CD4-positive, alpha-beta T cell treated with Interleukin-12 subunit alpha and Interleukin-12 subunit beta, for 1 hour (primary cell): ENCODE measurements around the gene CCDC197.
A peak's percentile ranks its signal among the peaks of the same experiment; 100 is the strongest.

Experiments used
- DNase-seq: peaks from one replicate; pipeline ENCODE4 v3.0.0-alpha.2; 2020

Gene CCDC197

GRCh38 chr14:94001501-94002396, 4.6 kb downstream of the CCDC197 start:
- DNase-seq = peak; percentile 67

GRCh38 chr14:94003397-94003796, 6.3 kb downstream of the CCDC197 start:
- no peak for DNase-seq

GRCh38 chr14:94004015-94004414, 6.9 kb downstream of the CCDC197 start:
- DNase-seq = no peak

DNA sequence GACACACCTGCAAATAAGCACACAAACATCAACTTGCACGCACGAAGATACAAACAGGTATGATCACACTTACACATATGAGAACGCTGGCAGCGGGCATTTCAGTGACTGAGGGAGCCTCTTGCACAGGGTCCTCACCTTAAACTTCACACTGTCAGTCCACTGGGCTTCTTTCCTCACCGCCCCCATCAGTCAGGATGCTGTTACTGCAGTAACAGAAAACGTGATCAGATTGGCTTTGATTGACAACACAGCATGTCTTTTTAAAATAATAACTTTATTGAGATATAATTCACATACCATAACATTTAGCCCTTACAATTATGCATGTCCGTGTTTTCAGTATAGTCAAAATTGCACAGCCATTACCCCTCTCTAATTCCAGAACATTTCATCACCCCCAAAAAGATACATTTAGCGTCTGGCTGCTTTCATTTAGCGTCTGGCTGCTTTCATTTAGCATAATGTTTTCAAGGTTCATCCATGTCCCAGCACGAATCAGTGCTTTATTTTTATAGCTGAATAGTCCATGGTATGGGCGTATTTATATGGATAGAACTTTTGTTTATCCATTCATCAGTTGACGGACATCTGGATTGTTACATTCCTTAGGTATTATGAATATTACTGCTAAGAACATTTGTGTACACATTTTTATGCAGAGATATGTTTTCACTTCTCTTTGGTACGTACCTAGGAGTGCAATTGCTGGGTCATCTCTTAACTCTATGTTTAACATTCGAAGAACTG, 8.4 kb downstream of the CCDC197 start:
- peak; percentile 25 for DNase-seq

GRCh38 chr14:94008234-94008633, 11.1 kb downstream of the CCDC197 start:
- DNase-seq = peak; percentile 18

- DNase-seq = no peak
Observed at GRCh38 chr14:94009767-94010166, 12.7 kb downstream of the CCDC197 start.

DNA sequence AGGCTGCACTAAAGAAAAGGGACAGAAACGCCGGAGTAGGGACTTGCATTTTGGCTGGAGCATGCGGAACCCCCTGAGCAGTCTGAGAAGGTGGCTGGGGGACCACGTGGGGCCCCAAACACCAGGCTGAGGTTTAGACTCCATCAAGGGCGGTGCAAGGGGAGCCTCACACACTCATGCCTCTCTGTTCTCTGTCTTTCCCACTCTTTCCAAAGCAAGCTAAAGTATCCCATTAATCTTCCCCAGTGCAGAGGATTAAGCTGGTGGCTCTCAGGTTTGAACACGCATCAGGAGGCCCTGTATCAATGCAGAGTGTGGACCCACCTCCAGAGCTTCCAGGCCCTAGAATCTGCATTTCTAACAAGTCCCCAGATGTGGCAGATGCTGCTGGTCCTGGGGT, 13.5 kb downstream of the CCDC197 start:
- no peak for DNase-seq

GRCh38 chr14:94011795-94012194, 14.7 kb downstream of the CCDC197 start:
- DNase-seq = peak; percentile 56

GRCh38 chr14:94014382-94014781, 17.3 kb downstream of the CCDC197 start:
- no peak for DNase-seq

DNA sequence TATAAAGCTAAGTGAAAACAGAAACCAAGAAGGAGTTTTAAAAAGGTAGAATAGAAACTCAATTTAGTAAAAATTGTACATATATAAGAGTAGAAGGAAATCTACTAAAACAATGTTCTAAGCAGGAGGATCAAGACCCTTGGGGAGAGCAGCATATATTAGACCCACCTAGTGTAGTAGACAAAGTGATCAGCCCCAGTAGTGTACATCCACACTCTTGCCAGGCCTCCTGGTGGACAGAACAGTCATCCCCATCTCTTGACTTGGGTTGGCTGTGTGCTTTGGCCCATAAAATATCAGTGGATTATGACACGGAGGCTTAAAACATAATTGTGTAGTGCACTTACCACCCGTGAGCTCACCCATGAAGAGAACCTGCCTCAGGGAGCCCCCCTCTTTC, 18.1 kb downstream of the CCDC197 start:
- no peak for DNase-seq

DNA sequence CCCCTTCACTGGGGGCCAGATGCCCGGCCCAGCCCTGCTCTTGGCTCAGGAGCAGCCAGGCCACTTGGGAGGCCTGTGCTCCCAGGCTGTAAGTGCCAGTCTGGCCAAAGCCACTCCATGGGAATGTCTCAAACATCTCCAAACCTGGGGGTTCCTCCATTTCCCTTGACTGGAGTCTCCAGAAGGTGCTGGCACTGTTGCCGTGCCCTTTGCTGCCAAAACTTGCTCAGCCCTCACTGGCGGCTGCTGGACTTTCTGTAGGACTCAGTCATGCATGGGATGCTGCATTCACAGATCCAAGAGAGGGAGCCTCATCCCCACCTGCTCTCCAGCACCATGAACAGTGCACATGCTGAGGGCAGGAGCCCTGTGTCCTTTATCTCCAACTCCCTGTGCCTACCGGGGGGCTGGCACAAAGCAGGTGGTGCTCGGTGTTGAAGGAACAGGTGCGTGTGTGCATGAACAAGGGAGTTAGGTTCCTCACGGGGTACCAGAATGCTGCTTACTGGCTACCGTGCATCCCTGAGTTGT, 19.4 kb downstream of the CCDC197 start:
- DNase-seq = no peak

DNA sequence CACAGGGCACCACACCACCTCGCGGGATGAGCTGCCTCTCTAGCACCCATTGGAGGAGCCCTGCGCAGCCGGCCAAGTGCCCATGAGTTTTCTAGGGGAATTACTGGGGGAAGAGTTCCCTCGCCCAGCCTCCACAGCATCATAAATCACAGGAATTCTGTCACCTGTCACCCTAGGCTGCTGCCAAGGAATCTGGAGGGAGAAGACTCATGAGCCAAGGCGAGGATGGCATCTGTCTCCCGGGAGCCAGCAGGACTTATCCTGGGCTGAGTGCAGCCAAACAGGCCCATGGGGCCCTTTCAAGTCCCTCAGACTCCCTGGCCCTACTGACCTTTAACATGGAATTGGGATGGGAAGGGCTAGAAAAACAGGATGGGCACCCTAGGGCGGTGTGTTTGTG, 21.2 kb downstream of the CCDC197 start:
- no peak for DNase-seq

DNA sequence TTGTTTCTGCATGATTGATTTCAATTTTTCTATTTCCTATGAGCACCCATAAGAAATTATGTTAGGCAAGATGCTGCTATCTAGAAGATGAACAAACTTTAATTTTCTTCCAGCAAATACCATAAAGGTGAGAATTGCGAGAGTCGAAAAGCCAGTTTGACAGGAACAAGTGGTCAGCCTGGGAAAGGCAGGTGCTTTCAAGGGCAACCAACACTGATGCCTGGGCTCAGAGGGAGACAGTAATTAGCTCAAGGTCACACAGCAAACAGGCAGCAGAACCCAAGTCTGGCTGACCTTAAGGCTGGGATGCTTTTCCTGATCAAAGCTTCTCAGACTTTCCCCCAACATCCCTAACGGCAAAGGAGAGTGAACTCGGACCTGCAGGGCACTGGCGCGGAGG, 22.2 kb downstream of the CCDC197 start:
- no peak for DNase-seq

DNA sequence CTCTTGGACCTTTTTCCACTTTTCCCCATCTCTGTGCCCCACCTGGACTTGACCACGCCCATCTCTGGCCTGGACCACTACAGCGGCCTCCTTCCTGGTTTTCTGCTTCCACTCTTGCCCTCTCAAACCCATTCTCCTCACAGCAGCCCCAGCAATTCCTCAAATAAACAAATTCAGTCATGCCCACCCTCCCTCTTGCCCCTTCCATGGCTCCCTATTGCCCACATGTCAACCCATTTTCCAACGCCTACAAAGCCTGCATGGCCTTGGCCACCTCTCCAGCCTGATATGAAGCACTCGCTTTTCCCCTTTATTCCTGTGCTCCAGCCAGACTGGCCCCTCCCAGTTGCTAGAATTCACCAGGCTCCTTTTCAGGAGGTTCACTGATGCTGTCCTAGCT, 23.2 kb downstream of the CCDC197 start:
- no peak for DNase-seq

- DNase-seq = no peak
Observed at GRCh38 chr14:94021001-94021400, 23.9 kb downstream of the CCDC197 start.

- DNase-seq = no peak
Observed at GRCh38 chr14:94021416-94022157, 24.5 kb downstream of the CCDC197 start.

- DNase-seq = no peak
Observed at GRCh38 chr14:94022532-94023411, 25.7 kb downstream of the CCDC197 start.

DNA sequence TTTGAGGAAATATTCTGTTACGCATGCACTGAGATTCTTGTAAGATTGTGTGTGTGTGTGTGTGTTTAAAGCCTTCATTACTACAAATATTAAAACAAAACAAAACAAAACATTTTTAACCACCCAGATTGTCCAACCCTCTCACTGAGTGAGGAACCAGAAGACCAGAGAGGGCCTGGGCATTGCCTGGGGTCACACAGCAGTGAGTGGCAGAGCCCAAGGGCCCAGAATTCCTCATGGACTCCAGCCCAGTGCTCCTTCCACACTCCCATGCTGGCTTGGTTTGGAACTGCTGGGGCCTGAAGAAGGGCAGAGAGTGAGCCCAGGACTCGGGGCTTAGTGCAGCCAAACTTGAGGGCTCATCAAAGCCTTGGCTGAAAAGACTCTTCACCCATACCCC, 27.4 kb downstream of the CCDC197 start:
- no peak for DNase-seq

- DNase-seq = no peak
Observed at GRCh38 chr14:94025720-94026119, 28.6 kb downstream of the CCDC197 start.

GRCh38 chr14:94026173-94026888, 29.2 kb downstream of the CCDC197 start, which contains the start of gene OTUB2:
Gene OTUB2, plus strand, starts transcription at chr14:94026340. Its CDS starts 198 bp downstream, at chr14:94026538.
- peak; percentile 98 for DNase-seq

DNA sequence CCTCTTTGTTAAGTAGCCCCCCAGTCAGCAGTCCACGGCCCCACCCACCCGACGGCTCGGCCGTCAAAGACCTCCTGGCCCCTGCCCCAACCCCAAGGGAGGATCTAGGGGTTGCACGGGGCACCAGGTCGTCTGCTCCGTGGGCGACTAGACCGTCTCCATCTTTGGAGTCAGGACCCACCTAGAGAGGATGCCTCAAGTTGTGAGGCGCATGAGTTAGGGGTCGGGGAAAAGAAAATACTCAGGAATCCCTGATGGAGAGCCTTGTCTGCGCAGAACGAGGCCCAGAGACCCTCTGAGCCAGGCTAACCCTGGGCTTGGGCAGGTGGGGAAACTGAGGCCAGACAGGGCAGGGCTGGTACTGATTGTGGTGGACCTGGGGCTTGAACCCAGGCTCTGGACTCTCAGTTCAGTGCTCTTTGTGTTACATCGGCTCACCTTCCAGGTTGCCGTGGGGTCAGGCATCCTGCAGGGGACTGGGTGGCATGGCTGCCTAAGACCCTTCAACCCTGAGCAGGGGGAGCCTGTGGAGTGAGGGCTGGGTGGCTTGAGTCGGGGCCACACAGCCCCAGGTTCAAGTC, 29.9 kb downstream of the CCDC197 start:
- DNase-seq = no peak
